Measurements from ENCODE around the gene ITPK1. TPM values are rescaled to one million over a fixed set of nuclear protein-coding genes. Genes with fewer than 3 reads are reported as not detected.
A peak's percentile ranks its signal among the peaks of the same experiment; 100 is the strongest.

ITPK1 gene
- polyA plus RNA-seq, 1 of the 3 experiments (the other 2 are of a cell fraction): 23.2 TPM

GRCh38 chr14:93045965-93046704, 69.6 kb downstream of the ITPK1 start:
- H3K9me2 ChIP-seq: no peaks in the 10 kb centered on the region
- ChIA-PET POLR2A (interaction anchor here (0.6 to 1.5 kb wide), 2 partner anchors 69 to 123 kb away, joined by 3 read pairs; no protein-coding TSS in a partner anchor), CTCF (interaction anchor here (0.9 to 3.2 kb wide), 5 partner anchors 67 to 165 kb away, joined by 3 to 16 read pairs (median 5); partner anchors contain the start of gene ITPK1)
- H3K27me3 ChIP-seq (ENCODE audit: insufficient read depth): no peaks in the 10 kb centered on the region
- H3K4me2 ChIP-seq: no peak overlapping the region
- H3K4me1 ChIP-seq (ENCODE audit: control insufficient read depth in 1 of 2, insufficient read depth in 2 of 2, low read depth in 1 of 2, low read length in 1 of 2): peaks cover 15 to 78% of the 10 kb centered on the region in 2 experiments
- H3K79me2 ChIP-seq (ENCODE audit: insufficient read depth): 0 out of 2 replicates have a peak, but pooled peaks cover 4% of the 10 kb centered on the region
- H3K9ac ChIP-seq: no peak overlapping the region
- H4K20me1 ChIP-seq (ENCODE audit: insufficient read depth): no peaks in the 10 kb centered on the region
- no peak overlapping the region for H2AFZ ChIP-seq (ENCODE audit: low read depth)
- peak; percentile 85 for DNase-seq
- H3K36me3 ChIP-seq (replicated peaks in 1 of 2; ENCODE audit: control insufficient read depth in 1 of 2, insufficient read depth in 2 of 2, low read length in 1 of 2): no peaks in the 10 kb centered on the region
- 68% methylated on average over 16 of the region's 16 CpGs for WGBS (ENCODE audit: low lambda C conversion rate)
- no peak overlapping the region for H3K4me3 ChIP-seq (ENCODE audit: low read depth in 2 of 2, low read length in 1 of 2)
- H3K27ac ChIP-seq (ENCODE audit: low read depth in 2 of 2, low read length in 1 of 2): peak overlapping the region in 1 of 2 experiments; percentile 86; a peak in 2 of 4 replicates
- no peaks in the 10 kb centered on the region for H3F3A ChIP-seq (replicated peaks; ENCODE audit: insufficient read depth)
- H3K9me3 ChIP-seq: no peaks in the 10 kb centered on the region
- no peak for TF ChIP-seq CTCF (IDR thresholded peaks at IDR 0.05)
- 0 out of 2 replicates have a peak, but pooled peaks have one; percentile 22 for TF ChIP-seq MAX (IDR thresholded peaks at IDR 0.05; ENCODE audit: low read depth)
- peak; percentile 61 for TF ChIP-seq TCF12 (IDR thresholded peaks at IDR 0.05)
- no peak for TF ChIP-seq SMC3 (IDR thresholded peaks at IDR 0.05; ENCODE audit: low read depth, low read length)
- TF ChIP-seq IRF3 (IDR thresholded peaks at IDR 0.05; ENCODE audit: low read depth, low read length): no peak
- no peak for TF ChIP-seq FOXJ3 (CRISPR knock-in tag; IDR thresholded peaks at IDR 0.05)
- no peak for TF ChIP-seq ELF1 (IDR thresholded peaks at IDR 0.05)
- peak; percentile 62 for TF ChIP-seq RCOR1 (IDR thresholded peaks at IDR 0.05; ENCODE audit: low read length)
- TF ChIP-seq RFX5 (IDR thresholded peaks at IDR 0.05; ENCODE audit: low read length): no peak
- TF ChIP-seq TEAD4 (IDR thresholded peaks at IDR 0.05; ENCODE audit: borderline replicate concordance, insufficient read depth): 0 out of 2 replicates have a peak, but pooled peaks have one; percentile 21
- no peak for TF ChIP-seq CHD2 (IDR thresholded peaks at IDR 0.05; ENCODE audit: low read length, partially characterized antibody)
- peak; percentile 57; the same call in 1 of the 2 replicates for TF ChIP-seq RXRA (IDR thresholded peaks at IDR 0.05; ENCODE audit: borderline replicate concordance, low read depth)
- TF ChIP-seq NRF1 (IDR thresholded peaks at IDR 0.05; ENCODE audit: low read depth, low read length): no peak
- TF ChIP-seq RAD21 (IDR thresholded peaks at IDR 0.05; ENCODE audit: low read length): no peak
- TF ChIP-seq USF1 (IDR thresholded peaks at IDR 0.05; ENCODE audit: borderline replicate concordance, low read depth): no peak
- peak; percentile 89 for TF ChIP-seq GATA2 (CRISPR knock-in tag; IDR thresholded peaks at IDR 0.05)
- TF ChIP-seq USF2 (IDR thresholded peaks at IDR 0.05; ENCODE audit: borderline replicate concordance, low read depth, low read length): no peak
- peak in 1 of 2 experiments; percentile 88; a peak in 2 of 4 replicates for TF ChIP-seq EP300 (IDR thresholded peaks at IDR 0.05; ENCODE audit: borderline replicate concordance in 1 of 2, low read depth in 1 of 2, low read length in 1 of 2)
- TF ChIP-seq JUND (IDR thresholded peaks at IDR 0.05): peak; percentile 42
- no peak for TF ChIP-seq TAF1 (IDR thresholded peaks at IDR 0.05; ENCODE audit: borderline replicate concordance, low read depth, low read length)
- TF ChIP-seq PBX3 (IDR thresholded peaks at IDR 0.05): no peak
- no peak for TF ChIP-seq MEF2A (IDR thresholded peaks at IDR 0.05; ENCODE audit: borderline replicate concordance, low read depth)
- TF ChIP-seq FOSL2 (IDR thresholded peaks at IDR 0.05; ENCODE audit: borderline replicate concordance, low read depth): peak; percentile 37; the same call in 1 of the 2 replicates
- TF ChIP-seq POLR2AphosphoS5 (IDR thresholded peaks at IDR 0.05; ENCODE audit: low read depth, low read length): no peak
- peak; percentile 25; the same call in 1 of the 2 replicates for TF ChIP-seq NFIC (IDR thresholded peaks at IDR 0.05; ENCODE audit: borderline replicate concordance)

Data from SK-N-SH (cell line).